HG03159 (cell line): ENCODE data around the gene TMEM266.

ENCODE experiments used
- ATAC-seq: cut with Tn5 transposase; IDR thresholded peaks from one replicate; pipeline ENCODE4 v1.9.1; 2021; ENCODE audit warnings: mild to moderate bottlenecking, moderate library complexity; ENCODE audit not compliant: unreplicated experiment

The TMEM266 gene

DNA sequence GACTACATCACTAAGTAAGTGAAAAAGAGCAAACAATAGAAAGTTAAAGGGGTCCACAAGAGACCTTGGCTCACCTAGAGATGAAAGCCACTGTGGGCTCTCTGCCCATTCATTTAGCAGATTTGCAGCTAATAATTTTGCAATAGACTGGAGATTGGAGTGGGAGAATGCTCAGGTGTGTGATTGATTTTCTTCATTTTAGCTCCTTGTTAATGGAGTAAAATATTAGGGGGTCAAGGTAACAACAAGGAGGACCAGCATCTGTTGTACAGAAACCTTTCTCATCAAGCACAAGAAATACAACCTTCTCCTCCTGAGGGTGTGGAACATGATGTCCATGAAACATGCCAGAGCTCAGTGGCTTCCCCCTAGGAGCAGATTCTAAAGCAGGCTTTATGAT lies 63.2 kb downstream of the TMEM266 start:
- ATAC-seq = no peak

DNA sequence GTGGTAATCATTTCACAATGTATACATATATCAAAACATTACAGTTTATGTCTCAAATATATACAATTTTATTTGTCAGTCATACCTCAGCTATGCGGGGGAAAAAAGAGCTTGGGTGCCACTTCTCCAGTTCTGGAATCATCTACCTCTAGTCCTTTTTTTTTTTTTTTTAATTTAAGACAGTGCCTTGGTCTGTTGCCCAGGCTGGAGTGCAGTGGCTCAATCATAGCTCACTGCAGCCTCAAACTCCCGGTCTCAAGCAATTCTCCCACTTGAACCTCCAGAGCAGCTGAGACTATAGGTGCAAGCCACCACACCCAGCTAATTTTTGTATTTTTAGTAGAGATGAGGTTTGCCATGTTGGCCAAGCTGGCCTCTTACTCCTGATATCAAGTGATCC lies 67.4 kb downstream of the TMEM266 start:
- no peak for ATAC-seq

- ATAC-seq = no peak
Measured at GRCh38 chr15:76127880-76128279, 68.1 kb downstream of the TMEM266 start.

DNA sequence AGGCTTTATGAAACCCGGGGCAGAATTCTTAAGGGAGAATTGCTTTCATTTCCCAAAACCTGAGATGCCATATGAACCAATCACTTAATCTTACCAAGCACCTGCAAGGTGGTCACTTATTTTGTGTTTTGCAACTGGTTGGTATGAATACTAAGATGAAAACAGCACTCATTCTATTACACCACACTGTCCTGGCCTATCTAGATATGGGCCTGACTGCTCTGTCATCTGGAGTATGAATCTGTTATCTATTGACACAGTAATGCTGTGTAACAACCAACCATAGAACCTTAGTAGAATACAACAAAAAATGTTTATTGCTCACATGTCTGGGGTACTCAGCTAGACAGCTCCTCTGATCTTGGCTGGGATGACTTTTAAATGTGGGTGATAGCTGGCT lies 74.8 kb downstream of the TMEM266 start:
- ATAC-seq = no peak

- no peak for ATAC-seq
Measured at GRCh38 chr15:76135516-76135915, 75.7 kb downstream of the TMEM266 start.

GRCh38 chr15:76138436-76138835 lies 78.7 kb downstream of the TMEM266 start:
- no peak for ATAC-seq

GRCh38 chr15:76139368-76140073 lies 79.7 kb downstream of the TMEM266 start:
- peak; percentile 75 for ATAC-seq

GRCh38 chr15:76140074-76140464 lies 80.3 kb downstream of the TMEM266 start:
- ATAC-seq = no peak

DNA sequence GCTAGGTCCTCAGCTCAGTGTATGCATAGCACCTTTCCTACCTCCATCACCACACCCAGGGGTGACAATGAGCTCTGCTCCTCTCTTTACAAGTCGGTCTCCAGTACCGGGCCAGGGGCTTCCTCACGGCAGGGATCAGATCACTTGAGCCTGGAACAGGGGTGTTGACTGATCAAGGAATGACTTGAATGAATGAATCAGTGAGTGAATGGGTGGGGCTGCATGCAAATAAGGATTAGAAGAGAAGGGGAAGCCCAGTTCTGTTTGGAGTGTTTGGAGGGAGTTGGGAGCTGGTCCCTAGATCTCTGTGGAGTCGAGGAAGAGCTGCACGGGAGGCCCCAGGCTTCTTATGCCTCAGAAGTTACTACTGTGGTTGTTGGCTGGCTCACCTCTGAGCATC lies 87.0 kb downstream of the TMEM266 start:
- no peak for ATAC-seq

DNA sequence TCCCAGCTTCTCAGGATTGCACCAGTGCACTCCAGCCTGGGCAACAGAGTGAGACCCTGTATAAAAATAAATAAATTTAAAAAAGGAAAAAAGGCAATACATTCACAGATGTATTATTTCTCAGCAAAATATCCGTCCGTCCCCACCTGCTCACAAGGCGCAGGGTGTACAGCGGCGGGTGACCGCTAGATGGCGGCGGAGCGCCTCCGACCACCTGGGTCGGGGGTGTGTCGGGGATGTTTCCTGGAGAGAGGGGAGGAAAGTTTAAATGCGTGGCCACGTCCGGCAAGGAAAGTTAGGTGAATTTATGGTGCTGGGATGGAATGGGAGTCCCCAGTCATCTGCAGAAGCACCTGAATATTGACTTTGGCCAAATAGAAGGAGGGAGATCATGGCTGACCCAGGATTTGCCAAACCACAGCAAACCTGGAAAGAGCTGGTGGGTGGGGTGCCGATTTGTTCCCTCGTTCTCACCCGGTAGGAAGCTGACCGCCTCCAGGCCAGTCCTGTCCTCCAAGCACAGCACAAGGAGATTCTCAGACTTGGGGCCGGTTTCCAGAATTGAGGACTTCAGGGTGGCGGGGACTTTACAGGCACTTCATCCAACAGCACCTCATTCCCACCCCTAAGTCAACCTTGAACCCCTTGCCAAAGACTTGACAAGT lies 88.3 kb downstream of the TMEM266 start:
- ATAC-seq = no peak

- ATAC-seq = no peak
Measured at GRCh38 chr15:76149291-76149915, 89.6 kb downstream of the TMEM266 start.

DNA sequence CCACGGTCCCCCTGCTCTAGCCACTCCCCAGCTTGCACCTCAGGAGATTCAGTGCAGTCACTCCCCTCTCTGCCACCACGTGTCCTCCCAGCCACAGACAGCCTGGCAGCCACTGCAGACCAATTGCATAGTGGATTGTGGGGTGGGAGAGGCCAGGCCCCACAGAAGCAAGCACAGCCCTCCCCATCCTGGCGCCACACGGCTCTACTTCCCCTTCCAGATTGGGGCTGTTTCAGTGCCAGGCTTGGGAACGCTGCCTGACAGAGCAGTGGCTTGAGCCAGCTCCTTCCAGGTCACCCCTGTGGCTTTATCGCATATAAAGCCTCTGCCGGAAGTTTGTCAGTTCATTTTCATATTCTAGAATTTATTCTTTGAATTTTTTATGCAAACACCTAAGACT lies 90.7 kb downstream of the TMEM266 start:
- peak; percentile 30 for ATAC-seq

DNA sequence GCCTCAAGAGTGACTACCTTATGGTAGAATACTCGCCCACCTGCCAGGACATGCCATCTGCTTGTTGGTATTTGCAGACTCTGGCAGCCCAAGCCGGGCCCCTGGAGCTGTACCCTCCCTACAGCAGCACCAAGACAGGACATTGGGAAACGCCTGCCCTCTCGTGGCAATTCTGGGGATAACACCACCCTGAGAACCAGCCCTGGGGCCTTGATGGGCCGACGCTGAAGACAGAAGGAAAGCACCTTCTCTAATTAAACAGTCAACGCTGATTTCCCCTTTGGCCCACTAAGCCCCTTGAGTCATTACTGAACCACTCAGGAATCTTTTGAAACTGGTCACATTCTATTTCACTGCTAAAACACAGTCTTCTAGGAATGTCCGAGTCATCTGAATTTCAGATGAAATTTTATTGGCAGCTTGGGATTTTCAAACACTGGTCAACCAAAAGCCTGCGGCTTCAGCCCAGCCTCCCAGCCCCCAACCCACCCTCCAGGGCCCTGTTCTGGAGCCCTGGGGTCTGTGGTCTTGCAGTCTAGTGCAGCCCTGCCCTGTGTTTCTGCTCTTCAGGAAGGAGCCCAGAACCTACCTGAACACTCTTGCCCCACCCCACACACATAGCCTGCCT lies 91.3 kb downstream of the TMEM266 start:
- peak; percentile 85 for ATAC-seq

- ATAC-seq = no peak
Measured at GRCh38 chr15:76151599-76151974, 91.8 kb downstream of the TMEM266 start.

- ATAC-seq = no peak
Measured at GRCh38 chr15:76152197-76152596, 92.4 kb downstream of the TMEM266 start.

- no peak for ATAC-seq
Measured at GRCh38 chr15:76153241-76154197, 93.7 kb downstream of the TMEM266 start.

- ATAC-seq = no peak
Measured at GRCh38 chr15:76155731-76156130, 95.9 kb downstream of the TMEM266 start.

DNA sequence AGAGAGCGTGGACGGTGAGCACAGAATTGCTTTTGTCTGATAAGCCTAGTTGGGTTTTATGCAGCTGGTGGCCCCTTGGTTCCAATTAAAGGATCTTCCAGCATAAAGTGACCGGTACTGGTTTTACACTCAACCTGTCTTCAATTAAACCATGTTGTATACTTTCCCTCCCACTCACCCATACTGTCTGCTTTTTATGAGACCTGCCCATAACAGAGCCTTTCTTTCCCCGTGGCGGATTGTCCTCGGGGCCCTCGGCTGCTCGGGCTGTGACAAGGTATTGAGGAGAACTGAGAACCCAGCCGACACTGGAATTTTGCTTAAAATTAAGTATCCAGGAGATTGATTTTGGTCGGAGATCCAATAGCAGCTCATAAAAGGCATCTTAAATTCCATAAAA lies 98.4 kb downstream of the TMEM266 start:
- no peak for ATAC-seq

GRCh38 chr15:76158815-76159214 lies 99.0 kb downstream of the TMEM266 start:
- ATAC-seq = no peak

DNA sequence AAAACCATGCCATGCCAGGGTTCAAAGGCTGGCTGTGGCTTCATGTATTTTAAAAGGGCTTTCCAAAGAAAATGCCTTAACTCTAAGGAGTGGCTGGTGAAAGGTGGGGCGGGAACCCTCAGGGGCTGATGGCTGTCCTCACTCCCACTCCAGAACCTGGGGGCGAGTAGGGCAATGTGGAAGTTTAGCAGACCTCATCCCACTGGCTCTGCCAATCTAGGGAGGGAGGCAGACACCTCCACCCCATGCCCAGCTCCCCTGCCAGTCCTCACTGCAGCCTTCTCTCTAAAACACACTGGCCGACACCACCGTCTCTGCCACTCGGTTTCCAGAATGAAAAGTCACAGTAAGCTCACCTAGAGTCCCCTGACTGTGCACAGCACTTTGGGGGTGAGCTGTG lies 99.5 kb downstream of the TMEM266 start:
- no peak for ATAC-seq
